Caco-2 (cell line): ENCODE measurements around the gene CTNNA2. TPM values are rescaled to one million over a fixed set of nuclear protein-coding genes. Genes with fewer than 3 reads are reported as not detected.

Experiments used
- BruUV-seq: library from RNA; stranded (reverse); fragments of 400-500 nt; replicated peaks from 2 replicates; lab custom pipeline; 2021; lab: Mats Ljungman, UMichigan
- CTCF ChIA-PET: fragments of 300-600 bp; sonication (Branson Sonifier 250); formaldehyde crosslinking; loops from one replicate; lab custom pipeline; 2022; ENCODE audit warnings: antibody characterized with exemption; lab: Charles Lee
- POLR2A ChIA-PET: fragments of 300-600 bp; sonication (Branson Sonifier 250); formaldehyde crosslinking; loops from one replicate; lab custom pipeline; 2022; ENCODE audit warnings: antibody characterized with exemption; lab: Charles Lee
- DNase-seq, 2 experiments: peaks; one replicate each; pipeline versions ENCODE4 v3.0.0 to v3.0.0-alpha.2; 2020 to 2022
- H3K27me3 ChIP-seq: replicated peaks from 2 replicates; pipeline ENCODE4 v1.6.0; 2011; ENCODE audit warnings: low read length; ENCODE audit not compliant: control insufficient read depth, insufficient read depth
- H3K36me3 ChIP-seq: 2 replicates; pipeline ENCODE4 v1.5.1; 2011; ENCODE audit warnings: low read length; ENCODE audit not compliant: control insufficient read depth, insufficient read depth
- H3K4me1 ChIP-seq: fragments of 250-450 bp; sonication (Bioruptor Pico); 2 replicates; pipeline ENCODE4 v1.5.1; 2020; ENCODE audit warnings: mild to moderate bottlenecking
- H3K4me3 ChIP-seq: 2 replicates; pipeline ENCODE4 v1.5.1; 2011; ENCODE audit warnings: low read depth, mild to moderate bottlenecking, control low read depth, low read length
- H3K9me3 ChIP-seq: fragments of 250-450 bp; sonication (Bioruptor Pico); 2 replicates; pipeline ENCODE4 v1.5.1; 2020; ENCODE audit warnings: mild to moderate bottlenecking, moderate library complexity
- H3K27ac Mint-ChIP-seq: one replicate; pipeline ENCODE4 v1.8.0; 2022; ENCODE audit warnings: mixed read lengths; ENCODE audit not compliant: unreplicated experiment
- H3K27me3 Mint-ChIP-seq: one replicate; pipeline ENCODE4 v1.8.0; 2022; ENCODE audit warnings: mixed read lengths; ENCODE audit not compliant: insufficient read depth, unreplicated experiment
- H3K36me3 Mint-ChIP-seq: one replicate; pipeline ENCODE4 v1.8.0; 2022; ENCODE audit warnings: mild to moderate bottlenecking, mixed read lengths; ENCODE audit not compliant: insufficient read depth, unreplicated experiment
- H3K4me1 Mint-ChIP-seq: one replicate; pipeline ENCODE4 v1.8.0; 2022; ENCODE audit warnings: low read depth, mixed read lengths; ENCODE audit not compliant: unreplicated experiment
- H3K4me3 Mint-ChIP-seq: one replicate; pipeline ENCODE4 v1.8.0; 2022; ENCODE audit warnings: mild to moderate bottlenecking, moderate library complexity, mixed read lengths; ENCODE audit not compliant: unreplicated experiment
- H3K9me3 Mint-ChIP-seq: one replicate; pipeline ENCODE4 v1.8.0; 2022; ENCODE audit warnings: mixed read lengths; ENCODE audit not compliant: unreplicated experiment
- CTCF ChIP-seq, 2 experiments: fragments of 200-600 bp in 1 of 2; IDR thresholded peaks; 1 replicate in 1 of 2; 2 replicates in 1 of 2; pipeline versions ENCODE4 v1.5.1 to v1.8.0; 2011 to 2022; ENCODE audit warnings: antibody characterized with exemption in 1 of 2, control low read depth in 1 of 2, inconsistent platforms in 1 of 2, low read depth in 1 of 2, low read length in 1 of 2, mild to moderate bottlenecking in 1 of 2, moderate library complexity in 1 of 2; ENCODE audit not compliant: insufficient read depth in 1 of 2, severe bottlenecking in 1 of 2, unreplicated experiment in 1 of 2
- intact Hi-C: fragments of 100-400 bp; cut with micrococcal nuclease; formaldehyde crosslinking; loops from one replicate; pipeline ENCODE4 v1.10.0; 2022; ENCODE audit not compliant: unreplicated experiment
- total RNA-seq: library from RNA; stranded (reverse); gene quantifications from 2 replicates; pipeline ENCODE4 v1.2.3, GENCODE V29; 2022

The CTNNA2 gene
- total RNA-seq, 1 experiment from 2014 or later, result not detected

DNA sequence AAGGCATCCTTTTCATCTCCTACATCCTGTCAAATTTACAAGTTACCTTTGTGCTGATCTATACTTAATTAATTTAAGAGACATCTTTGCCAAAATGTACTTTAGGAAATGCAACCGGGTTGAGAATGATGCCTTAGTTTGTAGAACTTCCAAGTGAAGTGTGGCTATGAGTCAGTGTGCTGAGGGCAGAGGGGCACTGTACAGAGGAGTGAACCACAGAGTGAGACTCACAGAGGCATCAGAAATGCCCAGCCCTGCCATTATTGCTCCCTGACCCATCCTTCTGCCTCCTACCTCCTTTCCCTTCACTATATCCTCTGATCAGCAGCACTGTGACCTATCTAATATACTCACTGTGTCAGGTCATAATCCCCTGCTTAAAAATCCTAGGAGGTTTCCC is 471.6 kb downstream of the CTNNA2 start:
- Histone ChIP-seq H3K36me3 (no peaks in the 10 kb centered on the region), H3K9me3 (no peaks in the 10 kb centered on the region), H3K4me3 (no peak overlapping the region), H3K27me3 (no peaks in the 10 kb centered on the region), H3K4me1 (no peaks in the 10 kb centered on the region)
- no peak for DNase-seq
- H3K27me3 Mint-ChIP-seq, result no peaks in the 10 kb centered on the region
- no peak for TF ChIP-seq CTCF (IDR thresholded peaks at IDR 0.05; ENCODE audit: insufficient read depth in 1 of 2, low read depth in 1 of 2, low read length in 1 of 2, severe bottlenecking in 1 of 2, unreplicated experiment in 1 of 2)
- no TSS peak for BruUV-seq
- H3K27ac Mint-ChIP-seq, result no peak overlapping the region
- CTCF ChIA-PET, result no interaction called here
- no peaks in the 10 kb centered on the region for H3K9me3 Mint-ChIP-seq
- no peaks in the 10 kb centered on the region for H3K4me1 Mint-ChIP-seq
- POLR2A ChIA-PET, result no interaction called here
- intact Hi-C loops, result no loop called here
- no peak overlapping the region for H3K4me3 Mint-ChIP-seq
- no peaks in the 10 kb centered on the region for H3K36me3 Mint-ChIP-seq

GRCh38 chr2:79985145-79985544 is 472.3 kb downstream of the CTNNA2 start:
- no peaks in the 10 kb centered on the region for H3K9me3 ChIP-seq
- Mint-ChIP-seq H3K27ac (no peak overlapping the region), H3K27me3 (peaks cover 3% of the 10 kb centered on the region), H3K36me3 (no peaks in the 10 kb centered on the region), H3K9me3 (no peaks in the 10 kb centered on the region), H3K4me1 (no peaks in the 10 kb centered on the region), H3K4me3 (no peak overlapping the region)
- POLR2A ChIA-PET, result no interaction called here
- no peaks in the 10 kb centered on the region for H3K4me1 ChIP-seq
- H3K36me3 ChIP-seq, result no peaks in the 10 kb centered on the region
- H3K27me3 ChIP-seq, result no peaks in the 10 kb centered on the region
- H3K4me3 ChIP-seq, result no peak overlapping the region
- CTCF ChIA-PET, result no interaction called here
- no TSS peak for BruUV-seq
- no peak for DNase-seq
- TF ChIP-seq CTCF (IDR thresholded peaks at IDR 0.05; ENCODE audit: insufficient read depth in 1 of 2, low read depth in 1 of 2, low read length in 1 of 2, severe bottlenecking in 1 of 2, unreplicated experiment in 1 of 2), result no peak
- intact Hi-C loops, result no loop called here

DNA sequence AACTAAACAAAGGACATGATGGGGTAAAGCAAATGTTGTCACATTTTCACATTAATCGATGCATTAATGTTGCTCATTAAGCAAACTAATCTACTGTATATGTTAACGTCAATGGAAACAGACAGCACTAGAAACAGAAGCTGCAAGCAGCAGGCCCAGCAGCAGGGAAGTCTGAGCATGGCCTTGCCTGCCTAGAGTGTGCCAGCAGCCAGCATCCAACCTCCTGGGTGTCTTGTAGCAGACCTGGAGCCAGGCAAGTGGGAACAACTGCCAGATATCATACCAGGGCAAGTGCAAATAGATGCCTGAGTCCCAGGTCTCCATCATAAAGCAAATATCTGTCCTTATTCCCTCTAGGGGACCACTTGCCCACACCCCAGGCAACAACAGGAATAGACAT is 472.7 kb downstream of the CTNNA2 start:
- Mint-ChIP-seq H3K9me3 (no peaks in the 10 kb centered on the region), H3K27ac (no peak overlapping the region), H3K27me3 (peaks cover 4% of the 10 kb centered on the region), H3K4me1 (no peaks in the 10 kb centered on the region), H3K4me3 (no peak overlapping the region), H3K36me3 (no peaks in the 10 kb centered on the region)
- H3K9me3 ChIP-seq, result no peaks in the 10 kb centered on the region
- no TSS peak for BruUV-seq
- no peaks in the 10 kb centered on the region for H3K36me3 ChIP-seq
- intact Hi-C loops, result no loop called here
- DNase-seq, result no peak
- POLR2A ChIA-PET, result no interaction called here
- TF ChIP-seq CTCF (IDR thresholded peaks at IDR 0.05; ENCODE audit: insufficient read depth in 1 of 2, low read depth in 1 of 2, low read length in 1 of 2, severe bottlenecking in 1 of 2, unreplicated experiment in 1 of 2), result no peak
- H3K4me3 ChIP-seq, result no peak overlapping the region
- no peaks in the 10 kb centered on the region for H3K27me3 ChIP-seq
- CTCF ChIA-PET, result no interaction called here
- no peaks in the 10 kb centered on the region for H3K4me1 ChIP-seq
